GM19452 (cell line): Measurements from ENCODE around the gene CD226.
"Not testable (repeated sequence)": the region's sequence is repeated elsewhere in the genome, so short reads cannot be mapped to it uniquely, and the experiment has no call there.

ENCODE experiments used
- ATAC-seq: cut with Tn5 transposase; IDR thresholded peaks from one replicate; pipeline ENCODE4 v1.9.1; 2021; ENCODE audit not compliant: unreplicated experiment

Gene CD226

GRCh38 chr18:69947361-69948133 is at the start of gene CD226:
CD226 (minus strand) TSS chr18:69947873; CDS start chr18:69947406, 467 bp downstream.
- no peak for ATAC-seq

DNA sequence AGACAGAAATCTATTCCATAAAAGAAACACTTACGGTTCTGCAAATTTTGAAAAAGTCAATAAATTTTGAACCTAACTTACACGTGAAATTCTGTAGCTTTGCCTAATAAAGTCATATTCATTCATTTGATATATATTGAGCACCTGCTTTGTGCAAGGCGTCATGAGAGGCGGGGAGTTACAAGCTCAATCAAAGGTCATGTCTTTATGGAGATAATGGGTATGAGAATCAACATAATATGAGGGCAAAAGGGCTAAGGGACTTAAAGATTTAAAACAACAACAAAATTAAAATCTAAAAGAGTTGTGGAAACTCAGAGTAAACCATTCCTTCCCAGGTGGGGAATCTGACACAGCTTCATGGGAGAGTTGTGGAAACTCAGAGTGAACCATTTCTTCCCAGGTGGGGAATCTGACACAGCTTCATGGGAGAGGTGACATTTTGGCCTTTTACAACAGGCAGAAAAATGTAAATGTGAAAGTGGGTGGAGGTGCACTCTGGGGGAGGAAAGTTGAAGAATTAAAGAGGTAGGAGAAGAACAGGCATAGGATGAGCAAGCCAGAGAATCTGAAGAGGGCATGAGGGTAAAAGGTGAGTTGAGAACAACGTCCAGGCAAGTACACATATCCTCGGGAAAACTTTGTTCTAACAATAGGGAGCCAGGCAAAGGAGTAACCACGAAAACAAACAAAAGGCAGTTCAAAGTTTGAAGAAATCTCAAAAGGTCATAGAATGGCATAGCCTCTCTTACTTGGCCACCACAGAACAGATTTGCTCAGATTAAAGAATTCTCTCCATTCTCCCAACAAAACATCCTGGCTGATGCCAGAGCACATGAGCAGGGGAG is 49.5 kb upstream of the CD226 start:
- no peak for ATAC-seq

GRCh38 chr18:69996417-69996816 is 48.7 kb upstream of the CD226 start:
- ATAC-seq, result no peak

DNA sequence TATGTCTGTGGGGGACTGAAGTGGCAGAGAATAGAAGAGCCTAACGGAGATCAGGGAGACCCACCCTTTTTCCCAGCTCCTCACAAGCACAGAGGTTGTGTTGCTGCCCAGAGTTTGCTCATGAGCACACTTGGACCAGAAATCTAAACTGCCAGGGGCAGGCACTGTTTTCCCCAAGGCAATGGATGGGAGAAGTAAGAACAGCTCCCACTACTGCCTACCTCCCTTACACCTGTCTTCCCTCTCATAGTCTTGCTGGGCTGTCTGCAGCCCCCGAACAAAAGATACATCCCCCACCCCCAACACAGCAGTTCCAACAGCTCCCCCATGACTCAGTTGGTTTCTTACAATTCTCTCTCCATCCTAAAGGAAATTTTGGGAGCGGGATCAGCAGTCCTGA is 48.1 kb upstream of the CD226 start:
- ATAC-seq, result no peak

- ATAC-seq, result no peak
These were observed 45.1 kb upstream of the CD226 start for GRCh38 chr18:69992776-69993175.

GRCh38 chr18:69987870-69988269 is 40.2 kb upstream of the CD226 start:
- ATAC-seq, result no peak

DNA sequence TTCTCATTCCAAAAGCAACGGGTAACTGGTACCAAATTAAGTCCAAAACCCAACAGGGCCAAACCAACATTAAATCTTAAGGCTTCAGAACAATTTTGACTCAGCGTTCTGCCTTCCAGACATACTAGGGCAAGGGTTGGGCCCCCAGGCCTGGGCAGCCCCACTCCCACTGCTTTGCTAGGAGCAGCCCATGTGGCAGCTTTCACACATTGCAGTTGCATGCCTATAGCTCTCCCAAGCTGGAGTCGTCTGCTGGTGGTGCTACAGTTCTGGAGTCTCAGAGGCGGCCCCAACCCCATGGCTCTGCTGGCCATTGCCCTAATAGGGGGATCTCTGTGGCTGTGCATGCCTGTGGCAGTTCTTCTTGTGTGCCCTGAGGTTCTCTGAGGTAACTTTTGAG is 37.6 kb upstream of the CD226 start:
- no peak for ATAC-seq

DNA sequence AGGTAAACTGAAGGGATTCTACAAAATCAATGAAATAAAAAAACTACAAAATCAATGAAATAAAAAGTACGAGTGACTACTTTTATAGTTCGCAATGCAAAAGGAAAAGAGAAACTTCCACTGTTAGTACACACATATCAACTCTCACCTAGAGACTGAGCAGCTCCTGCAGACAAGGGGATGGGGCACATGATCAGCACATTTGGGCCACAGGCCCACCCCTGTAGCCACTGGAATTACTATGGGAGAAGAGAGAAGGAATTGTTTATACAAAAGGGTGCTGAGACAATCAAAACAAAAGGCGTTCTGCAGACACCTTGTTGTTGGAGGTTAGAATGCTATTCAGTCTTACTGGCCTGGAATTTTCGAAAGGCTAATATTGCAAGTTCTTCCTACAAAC is 34.7 kb upstream of the CD226 start:
- ATAC-seq, result no peak

DNA sequence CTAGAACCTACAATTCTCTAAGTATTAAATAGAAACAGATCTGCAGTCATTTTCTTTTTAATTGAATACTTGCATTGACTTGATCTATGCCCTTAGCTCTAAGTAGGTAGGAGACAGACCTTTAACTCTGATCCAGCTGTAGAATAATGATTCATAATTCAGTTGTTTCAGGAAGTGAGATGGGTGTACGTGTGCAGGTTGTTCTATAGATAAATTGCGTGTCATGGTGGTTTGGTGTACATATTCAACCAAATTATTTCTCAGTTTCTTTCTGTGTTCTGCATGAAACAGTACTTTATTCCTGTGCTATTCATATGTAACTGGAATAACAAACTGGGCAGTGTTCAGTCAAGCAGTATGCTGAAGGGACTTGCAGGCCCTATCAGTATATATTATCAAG is 34.3 kb upstream of the CD226 start:
- ATAC-seq, result peak; percentile 47

GRCh38 chr18:69980982-69981804 is 33.5 kb upstream of the CD226 start:
- ATAC-seq, result no peak

GRCh38 chr18:69980509-69980908 is 32.8 kb upstream of the CD226 start:
- ATAC-seq, result no peak

GRCh38 chr18:69978732-69979715 is 31.4 kb upstream of the CD226 start:
- ATAC-seq, result no peak

DNA sequence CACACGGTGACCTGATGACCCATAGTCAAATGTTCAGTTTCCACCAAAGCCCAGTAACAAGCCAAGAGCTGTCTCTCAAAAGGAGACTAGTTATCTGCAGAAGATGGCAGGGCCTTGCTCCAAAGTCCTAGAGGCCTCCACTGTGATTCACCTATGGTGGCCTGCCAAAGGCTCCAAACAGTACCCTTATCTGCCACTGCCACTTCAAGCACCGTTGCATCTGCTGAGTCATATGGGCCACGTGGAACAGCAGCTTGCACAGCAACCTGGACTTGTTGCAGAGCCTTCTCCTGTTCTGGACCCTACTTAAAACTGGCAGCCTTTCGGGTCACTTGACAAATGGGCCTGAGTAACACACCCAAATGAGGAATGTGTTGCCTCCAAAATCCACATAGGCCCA is 27.6 kb upstream of the CD226 start:
- ATAC-seq, result not testable (repeated sequence)

GRCh38 chr18:69974365-69974764 is 26.7 kb upstream of the CD226 start:
- no peak for ATAC-seq

GRCh38 chr18:69969491-69969890 is 21.8 kb upstream of the CD226 start:
- ATAC-seq, result no peak

- ATAC-seq, result no peak
These were observed 20.4 kb upstream of the CD226 start for GRCh38 chr18:69968039-69968438.

- no peak for ATAC-seq
These were observed 15.5 kb upstream of the CD226 start for GRCh38 chr18:69963196-69963595.

DNA sequence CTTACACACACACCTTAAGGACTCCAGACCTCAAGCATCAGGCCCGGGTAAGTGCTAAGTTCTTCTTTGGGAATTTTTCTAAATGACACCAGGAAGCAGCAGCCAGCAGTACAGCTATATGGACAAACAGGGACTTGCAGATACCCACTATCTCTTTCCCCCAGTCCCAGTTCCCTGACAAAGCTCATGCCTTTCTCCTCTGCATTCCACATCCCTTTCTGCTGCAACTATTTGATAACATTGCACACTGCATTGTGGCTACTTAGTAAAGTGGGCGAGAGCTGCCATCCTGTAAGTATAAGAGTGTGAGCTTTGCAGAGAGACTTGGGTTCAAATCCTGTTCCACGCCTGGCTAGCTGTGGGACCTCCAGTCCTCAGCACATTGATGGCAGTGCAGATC is 14.0 kb upstream of the CD226 start:
- ATAC-seq, result no peak

DNA sequence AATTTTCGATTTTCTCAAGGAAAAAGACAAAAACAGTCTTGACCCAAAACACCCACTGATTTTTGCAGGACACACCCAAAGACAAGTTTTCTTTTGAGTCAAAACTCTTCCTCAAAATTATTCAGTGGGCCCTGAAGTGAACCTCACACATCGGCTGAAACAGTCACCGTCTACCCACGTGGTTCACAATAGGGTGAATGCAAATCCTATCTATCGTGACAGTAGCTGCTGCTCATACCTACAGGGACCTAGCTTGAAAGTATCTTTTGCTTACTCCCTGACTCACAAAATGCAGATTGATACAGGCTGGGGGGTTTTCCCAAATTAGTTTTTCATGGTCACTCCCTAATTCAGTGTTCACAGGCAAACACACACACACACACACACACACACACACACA is 10.7 kb upstream of the CD226 start:
- peak; percentile 50 for ATAC-seq

GRCh38 chr18:69957747-69958146 is 10.1 kb upstream of the CD226 start:
- ATAC-seq, result no peak
